AG04450 (cell line): ENCODE measurements around the gene HAT1. TPM values are rescaled to one million over a fixed set of nuclear protein-coding genes. Genes with fewer than 3 reads are reported as not detected.
A peak's percentile ranks its signal among the peaks of the same experiment; 100 is the strongest.

Experiments
- CTCF ChIA-PET: fragments of 300-600, 350-600 bp; formaldehyde crosslinking; extraction: SDS; loops from one replicate; lab custom pipeline; 2022; ENCODE audit warnings: antibody characterized with exemption, inconsistent platforms; lab: Charles Lee
- POLR2A ChIA-PET: fragments of 350-600 bp; formaldehyde crosslinking; extraction: SDS; loops from one replicate; lab custom pipeline; 2021; ENCODE audit warnings: antibody characterized with exemption, inconsistent platforms; lab: Yijun Ruan, JAX
- DNase-seq: peaks from one replicate; pipeline ENCODE4 v3.0.0-alpha.2; 2011; ENCODE audit warnings: low read depth, low spot score
- H3K27ac ChIP-seq: one replicate; pipeline ENCODE4 v1.5.1; 2012; ENCODE audit warnings: low read depth, low read length, control low read depth
- H3K27me3 ChIP-seq: one replicate; pipeline ENCODE4 v1.6.0; 2012; ENCODE audit warnings: low read length; ENCODE audit not compliant: control insufficient read depth, insufficient read depth
- H3K4me3 ChIP-seq: 2 replicates; pipeline ENCODE4 v1.5.1; 2011; ENCODE audit warnings: mild to moderate bottlenecking, low read depth, low read length, control low read depth
- H3K9me3 ChIP-seq: 2 replicates; pipeline ENCODE4 v1.5.1; 2012; ENCODE audit warnings: low read length; ENCODE audit not compliant: control insufficient read depth, insufficient read depth
- polyA plus RNA-seq: library from polyadenylated mRNA; depleted of rRNA; stranded (reverse); fragments of >200 nt; gene quantifications from 2 replicates; pipeline ENCODE4 v1.2.3, GENCODE V29; 2011
- TF ChIP-seq, protein P1 (sequence below): IDR thresholded peaks from 2 replicates; pipeline ENCODE4 v1.5.1; 2011; ENCODE audit warnings: low read depth, low read length, control low read depth, inconsistent platforms

The HAT1 gene
- polyA plus RNA-seq, 1 experiment = 56.0 TPM

DNA sequence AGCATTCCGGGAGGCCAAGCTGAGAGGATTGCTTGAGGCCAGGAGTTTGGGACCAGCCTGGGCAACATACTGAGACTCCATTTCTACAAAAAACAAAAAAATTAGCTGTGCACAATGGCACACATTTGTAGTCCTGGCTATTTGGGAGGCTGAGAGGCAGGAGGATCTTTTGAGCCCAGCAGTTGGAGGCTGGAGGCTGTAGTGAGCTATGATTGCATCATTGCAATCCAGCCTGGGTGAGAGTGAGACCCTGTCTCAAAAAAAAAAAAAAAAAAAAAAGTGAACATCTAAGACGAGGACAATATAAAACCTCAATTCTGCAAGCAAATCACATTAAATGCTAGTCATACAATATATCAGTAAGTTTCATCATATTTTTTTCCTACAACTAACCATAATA, 2.8 kb upstream of the HAT1 start:
- POLR2A ChIA-PET = no interaction called here

DNA sequence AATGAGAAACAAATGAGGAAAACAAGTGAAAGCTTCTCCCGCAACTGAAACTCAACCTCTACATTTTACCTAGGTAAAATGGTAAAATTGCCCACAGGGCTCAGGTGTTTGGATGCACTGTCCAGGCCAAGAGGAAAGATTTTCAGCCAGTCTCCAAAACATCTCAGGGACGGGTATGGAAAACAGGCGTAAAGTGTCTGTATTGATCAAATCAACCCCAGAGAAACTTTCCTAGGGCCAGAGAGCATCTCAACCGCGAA, 361 bp upstream of the HAT1 start:
- Histone ChIP-seq H3K4me3 (peak overlapping the region; percentile 58), H3K27me3 (no peaks in the 10 kb centered on the region), H3K9me3 (no peaks in the 10 kb centered on the region), H3K27ac (no peak overlapping the region)
- DNase-seq = no peak
- CTCF ChIA-PET = interaction anchor here (0.6 kb wide), 1 partner anchor 27 kb away, joined by 3 read pairs; no protein-coding TSS in a partner anchor
- TF ChIP-seq, protein P1, sequence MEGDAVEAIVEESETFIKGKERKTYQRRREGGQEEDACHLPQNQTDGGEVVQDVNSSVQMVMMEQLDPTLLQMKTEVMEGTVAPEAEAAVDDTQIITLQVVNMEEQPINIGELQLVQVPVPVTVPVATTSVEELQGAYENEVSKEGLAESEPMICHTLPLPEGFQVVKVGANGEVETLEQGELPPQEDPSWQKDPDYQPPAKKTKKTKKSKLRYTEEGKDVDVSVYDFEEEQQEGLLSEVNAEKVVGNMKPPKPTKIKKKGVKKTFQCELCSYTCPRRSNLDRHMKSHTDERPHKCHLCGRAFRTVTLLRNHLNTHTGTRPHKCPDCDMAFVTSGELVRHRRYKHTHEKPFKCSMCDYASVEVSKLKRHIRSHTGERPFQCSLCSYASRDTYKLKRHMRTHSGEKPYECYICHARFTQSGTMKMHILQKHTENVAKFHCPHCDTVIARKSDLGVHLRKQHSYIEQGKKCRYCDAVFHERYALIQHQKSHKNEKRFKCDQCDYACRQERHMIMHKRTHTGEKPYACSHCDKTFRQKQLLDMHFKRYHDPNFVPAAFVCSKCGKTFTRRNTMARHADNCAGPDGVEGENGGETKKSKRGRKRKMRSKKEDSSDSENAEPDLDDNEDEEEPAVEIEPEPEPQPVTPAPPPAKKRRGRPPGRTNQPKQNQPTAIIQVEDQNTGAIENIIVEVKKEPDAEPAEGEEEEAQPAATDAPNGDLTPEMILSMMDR = no peak
- POLR2A ChIA-PET = interaction anchor here (0.8 to 1.3 kb wide), 4 partner anchors 8 to 163 kb away, joined by 3 to 9 read pairs (median 3); partner anchors contain the start of genes DLX1 and SLC25A12

More for the DNA sequence above, 2.8 kb upstream of the HAT1 start:
- Histone ChIP-seq H3K9me3 (no peaks in the 10 kb centered on the region), H3K27me3 (no peaks in the 10 kb centered on the region), H3K4me3 (no peak overlapping the region), H3K27ac (no peak overlapping the region)
- no peak for DNase-seq
- CTCF ChIA-PET = no interaction called here
- TF ChIP-seq, protein P1 = no peak

DNA sequence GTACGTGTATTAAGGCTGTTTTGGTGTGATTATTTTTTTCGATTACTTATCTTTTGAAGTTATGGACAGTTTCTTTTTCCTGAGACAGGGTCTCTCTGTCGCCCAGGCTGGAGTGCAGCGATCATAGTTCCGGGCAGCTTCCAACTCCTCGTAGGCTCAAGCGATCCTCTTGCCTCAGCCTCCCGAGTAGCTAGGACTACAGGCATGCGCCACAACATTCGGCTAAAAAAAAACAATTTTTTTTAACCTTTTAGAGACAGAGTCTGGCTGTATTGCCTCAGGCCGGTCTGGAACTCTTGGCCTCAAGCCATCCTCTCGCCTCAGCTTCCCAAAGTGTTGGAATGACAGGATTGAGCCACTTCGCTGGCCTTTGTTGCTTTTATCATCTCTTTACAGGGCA, 945 bp downstream of the HAT1 start:
- CTCF ChIA-PET = interaction anchor here (0.8 to 1.5 kb wide), 3 partner anchors 183 to 349 kb away, joined by 3 to 5 read pairs (median 3); no protein-coding TSS in a partner anchor
- Histone ChIP-seq H3K9me3 (no peaks in the 10 kb centered on the region), H3K27me3 (no peaks in the 10 kb centered on the region), H3K27ac (no peak overlapping the region), H3K4me3 (peak overlapping the region; percentile 92)
- POLR2A ChIA-PET = interaction anchor here (0.6 to 1.3 kb wide), 3 partner anchors 12 to 178 kb away, joined by 3 to 9 read pairs (median 3); partner anchors contain the start of gene DLX1
- DNase-seq = no peak
- TF ChIP-seq, protein P1 = no peak

GRCh38 chr2:171924170-171924942, 2.1 kb downstream of the HAT1 start:
- POLR2A ChIA-PET = no interaction called here
- TF ChIP-seq, protein P1 = no peak
- H3K27me3 ChIP-seq = no peaks in the 10 kb centered on the region
- no peak for DNase-seq
- H3K4me3 ChIP-seq = no peak overlapping the region
- CTCF ChIA-PET = interaction anchor here (0.7 to 1.5 kb wide), 5 partner anchors 73 to 351 kb away, joined by 3 to 5 read pairs (median 3); no protein-coding TSS in a partner anchor
- no peaks in the 10 kb centered on the region for H3K9me3 ChIP-seq
- H3K27ac ChIP-seq = no peak overlapping the region

- TF ChIP-seq, protein P1 = no peak
- DNase-seq = no peak
- Histone ChIP-seq H3K4me3 (no peak overlapping the region), H3K9me3 (no peaks in the 10 kb centered on the region), H3K27me3 (no peaks in the 10 kb centered on the region), H3K27ac (no peak overlapping the region)
- POLR2A ChIA-PET = interaction anchor here (0.6 kb wide), 1 partner anchor 49 kb away, joined by 3 read pairs; no protein-coding TSS in a partner anchor
- CTCF ChIA-PET = no interaction called here
These were observed 8.1 kb downstream of the HAT1 start for GRCh38 chr2:171930385-171930784.
